ENCODE data around the gene ADCY9. TPM values are rescaled to one million over a fixed set of nuclear protein-coding genes. Genes with fewer than 3 reads are reported as not detected.

ADCY9 gene
- total RNA-seq, 1 experiment from 2014 or later, result 10.5 TPM

DNA sequence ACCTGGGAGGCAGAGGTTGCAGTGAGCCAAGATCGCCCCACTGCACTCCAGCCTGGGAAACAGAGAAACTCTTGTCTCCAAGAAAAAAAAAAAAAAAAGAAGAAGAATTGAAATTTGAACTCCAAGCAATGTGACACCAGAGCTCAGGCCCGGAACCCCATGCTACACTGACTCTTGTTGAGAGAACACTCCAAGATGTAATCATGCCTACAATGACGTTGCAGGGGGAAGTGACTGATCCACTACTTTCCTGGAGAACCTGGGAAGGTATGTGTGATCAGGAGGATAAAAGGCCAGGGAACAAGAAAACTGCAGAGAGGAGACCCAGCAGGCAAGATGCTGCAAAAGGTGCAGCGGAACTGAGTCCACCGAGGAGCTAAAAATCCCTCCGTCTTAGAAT, 57.9 kb downstream of the ADCY9 start:
- no TSS peak for BruUV-seq (replicated peaks)
- Histone ChIP-seq H3K4me1 (replicated peaks; ENCODE audit: insufficient read depth) (peaks cover 13% of the 10 kb centered on the region), H3K27ac (no peak overlapping the region), H3K36me3 (ENCODE audit: low read depth) (0 out of 2 replicates have a peak, but pooled peaks cover 4% of the 10 kb centered on the region), H3K4me2 (no peak overlapping the region), H2AFZ (no peak overlapping the region), H3K9me2 (ENCODE audit: insufficient read depth) (no peaks in the 10 kb centered on the region), H3K79me2 (ENCODE audit: low read depth) (no peaks in the 10 kb centered on the region), H3F3A (ENCODE audit: insufficient read depth, low read depth) (peaks cover 16% of the 10 kb centered on the region), H3K27me3 (ENCODE audit: insufficient read depth, low read depth) (no peaks in the 10 kb centered on the region), H3K9me3 (ENCODE audit: insufficient read depth, low read depth) (peaks cover 25% of the 10 kb centered on the region; the same call in 1 of the 2 replicates), H3K4me3 (no peak overlapping the region), H4K20me1 (ENCODE audit: insufficient read depth) (no peaks in the 10 kb centered on the region)
- no peak for TF ChIP-seq EZH2 (IDR thresholded peaks at IDR 0.05; ENCODE audit: low read depth)
- TF ChIP-seq, protein P1, sequence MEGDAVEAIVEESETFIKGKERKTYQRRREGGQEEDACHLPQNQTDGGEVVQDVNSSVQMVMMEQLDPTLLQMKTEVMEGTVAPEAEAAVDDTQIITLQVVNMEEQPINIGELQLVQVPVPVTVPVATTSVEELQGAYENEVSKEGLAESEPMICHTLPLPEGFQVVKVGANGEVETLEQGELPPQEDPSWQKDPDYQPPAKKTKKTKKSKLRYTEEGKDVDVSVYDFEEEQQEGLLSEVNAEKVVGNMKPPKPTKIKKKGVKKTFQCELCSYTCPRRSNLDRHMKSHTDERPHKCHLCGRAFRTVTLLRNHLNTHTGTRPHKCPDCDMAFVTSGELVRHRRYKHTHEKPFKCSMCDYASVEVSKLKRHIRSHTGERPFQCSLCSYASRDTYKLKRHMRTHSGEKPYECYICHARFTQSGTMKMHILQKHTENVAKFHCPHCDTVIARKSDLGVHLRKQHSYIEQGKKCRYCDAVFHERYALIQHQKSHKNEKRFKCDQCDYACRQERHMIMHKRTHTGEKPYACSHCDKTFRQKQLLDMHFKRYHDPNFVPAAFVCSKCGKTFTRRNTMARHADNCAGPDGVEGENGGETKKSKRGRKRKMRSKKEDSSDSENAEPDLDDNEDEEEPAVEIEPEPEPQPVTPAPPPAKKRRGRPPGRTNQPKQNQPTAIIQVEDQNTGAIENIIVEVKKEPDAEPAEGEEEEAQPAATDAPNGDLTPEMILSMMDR (conservative IDR thresholded peaks at IDR 0.05), result no peak
- intact Hi-C loops (cut with micrococcal nuclease; ENCODE audit: unreplicated experiment), result no loop called here
- CTCF ChIA-PET, result no interaction called here
- POLR2A ChIA-PET (ENCODE audit: unreplicated experiment), result no interaction called here
- DNase-seq, result no peak

DNA sequence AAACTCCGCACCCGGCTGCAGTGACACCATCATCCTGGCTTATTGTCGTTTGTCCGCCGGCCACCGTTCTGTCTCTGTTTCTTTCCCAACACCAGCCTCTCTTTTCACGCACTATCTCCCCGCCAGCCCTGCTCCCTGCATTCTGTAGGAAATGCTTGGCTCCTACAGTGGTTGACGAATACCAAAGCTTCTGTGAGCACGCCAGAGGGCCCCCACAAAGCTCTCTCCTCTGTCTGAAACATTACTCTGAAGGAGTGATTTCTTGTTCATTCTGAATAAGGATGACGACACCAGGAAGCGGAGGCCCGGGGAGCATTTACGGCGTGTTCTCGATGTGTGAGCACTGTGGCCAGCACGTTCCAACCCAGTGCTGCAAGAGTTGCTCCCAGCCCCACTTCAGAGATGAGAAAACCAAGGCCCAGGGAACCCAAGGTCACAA, 58.8 kb downstream of the ADCY9 start:
- Histone ChIP-seq H3K4me1 (replicated peaks; ENCODE audit: insufficient read depth) (peaks cover 22% of the 10 kb centered on the region), H3K4me3 (no peak overlapping the region), H3K79me2 (ENCODE audit: low read depth) (no peaks in the 10 kb centered on the region), H3K9me3 (ENCODE audit: insufficient read depth, low read depth) (peaks cover 21% of the 10 kb centered on the region; the same call in 1 of the 2 replicates), H3F3A (ENCODE audit: insufficient read depth, low read depth) (peaks cover 25% of the 10 kb centered on the region), H3K27me3 (ENCODE audit: insufficient read depth, low read depth) (no peaks in the 10 kb centered on the region), H4K20me1 (ENCODE audit: insufficient read depth) (no peaks in the 10 kb centered on the region), H3K27ac (no peak overlapping the region), H3K9me2 (ENCODE audit: insufficient read depth) (no peaks in the 10 kb centered on the region), H2AFZ (no peak overlapping the region), H3K4me2 (no peak overlapping the region), H3K36me3 (ENCODE audit: low read depth) (0 out of 2 replicates have a peak, but pooled peaks cover 4% of the 10 kb centered on the region)
- ChIA-PET POLR2A (ENCODE audit: unreplicated experiment) (no interaction called here), CTCF (no interaction called here)
- no TSS peak for BruUV-seq (replicated peaks)
- TF ChIP-seq, protein P1 (conservative IDR thresholded peaks at IDR 0.05), result no peak
- TF ChIP-seq EZH2 (IDR thresholded peaks at IDR 0.05; ENCODE audit: low read depth), result no peak
- no peak for DNase-seq
- intact Hi-C loops (cut with micrococcal nuclease; ENCODE audit: unreplicated experiment), result no loop called here

DNA sequence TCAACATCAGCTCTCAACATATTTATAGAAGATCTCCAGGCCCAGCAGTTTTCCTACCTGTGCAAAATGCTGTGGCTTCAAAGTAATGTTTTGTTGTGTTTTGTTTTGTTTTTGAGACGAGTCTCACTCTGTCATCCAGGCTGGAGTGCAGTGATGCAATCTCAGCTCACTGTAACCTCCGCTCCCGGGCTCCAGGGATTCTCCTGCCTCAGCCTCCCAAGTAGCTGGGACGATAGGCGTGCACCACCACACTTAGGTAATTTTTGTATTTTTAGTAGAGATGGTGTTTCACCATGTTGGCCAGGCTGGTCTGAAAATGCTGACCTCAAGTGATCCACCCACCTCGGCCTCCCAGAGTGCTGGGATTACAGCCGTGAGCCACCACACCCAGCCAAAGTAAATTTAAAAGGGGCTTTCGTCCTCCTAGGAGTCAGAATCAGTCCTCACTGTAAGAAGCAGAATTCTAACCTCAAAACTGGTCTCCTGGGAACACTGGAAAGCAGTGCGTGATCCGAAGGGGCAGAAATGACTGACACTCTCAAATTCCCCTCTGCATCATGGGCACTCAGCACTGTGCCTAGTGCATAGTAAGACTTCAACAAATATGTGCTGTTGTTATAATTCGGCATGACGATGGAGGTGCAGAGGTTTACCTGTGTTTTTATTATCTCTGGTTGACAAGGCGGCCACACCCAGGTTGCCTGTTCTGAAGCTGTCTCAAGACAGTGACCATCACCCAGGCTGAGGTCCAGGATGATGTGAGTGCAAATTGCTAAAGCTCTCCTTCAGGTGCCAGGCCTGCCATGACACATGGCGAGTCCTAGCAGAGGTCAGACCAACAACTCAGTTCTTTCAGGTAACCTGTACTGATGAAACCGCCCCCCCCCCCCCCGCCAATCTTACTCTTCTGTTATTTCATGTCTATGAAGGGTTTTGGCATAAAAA, 59.8 kb downstream of the ADCY9 start:
- no peaks in the 10 kb centered on the region for H3K9me2 ChIP-seq (ENCODE audit: insufficient read depth)
- H3K79me2 ChIP-seq (ENCODE audit: low read depth), result no peaks in the 10 kb centered on the region
- no TSS peak for BruUV-seq (replicated peaks)
- no peaks in the 10 kb centered on the region for H4K20me1 ChIP-seq (ENCODE audit: insufficient read depth)
- H2AFZ ChIP-seq, result no peak overlapping the region
- POLR2A ChIA-PET (ENCODE audit: unreplicated experiment), result no interaction called here
- peaks cover 27% of the 10 kb centered on the region for H3K4me1 ChIP-seq (replicated peaks; ENCODE audit: insufficient read depth)
- no peaks in the 10 kb centered on the region for H3K27me3 ChIP-seq (ENCODE audit: insufficient read depth, low read depth)
- intact Hi-C loops (cut with micrococcal nuclease; ENCODE audit: unreplicated experiment), result no loop called here
- 0 out of 2 replicates have a peak, but pooled peaks cover 4% of the 10 kb centered on the region for H3K36me3 ChIP-seq (ENCODE audit: low read depth)
- DNase-seq, result no peak
- CTCF ChIA-PET, result no interaction called here
- H3K4me2 ChIP-seq, result no peak overlapping the region
- peaks cover 26% of the 10 kb centered on the region for H3F3A ChIP-seq (ENCODE audit: insufficient read depth, low read depth)
- H3K27ac ChIP-seq, result no peak overlapping the region
- no peak overlapping the region for H3K4me3 ChIP-seq
- peaks cover 11% of the 10 kb centered on the region; the same call in 1 of the 2 replicates for H3K9me3 ChIP-seq (ENCODE audit: insufficient read depth, low read depth)
- TF ChIP-seq, protein P1 (conservative IDR thresholded peaks at IDR 0.05), result no peak
- TF ChIP-seq EZH2 (IDR thresholded peaks at IDR 0.05; ENCODE audit: low read depth), result no peak

All from PC-9 (cell line).